ENCODE results near the gene MARCHF6. TPM values are rescaled to one million over a fixed set of nuclear protein-coding genes. Genes with fewer than 3 reads are reported as not detected.

MARCHF6 gene
- polyA plus RNA-seq, 1 of the 3 experiments (the other 2 are of a cell fraction) = 52.4 TPM

DNA sequence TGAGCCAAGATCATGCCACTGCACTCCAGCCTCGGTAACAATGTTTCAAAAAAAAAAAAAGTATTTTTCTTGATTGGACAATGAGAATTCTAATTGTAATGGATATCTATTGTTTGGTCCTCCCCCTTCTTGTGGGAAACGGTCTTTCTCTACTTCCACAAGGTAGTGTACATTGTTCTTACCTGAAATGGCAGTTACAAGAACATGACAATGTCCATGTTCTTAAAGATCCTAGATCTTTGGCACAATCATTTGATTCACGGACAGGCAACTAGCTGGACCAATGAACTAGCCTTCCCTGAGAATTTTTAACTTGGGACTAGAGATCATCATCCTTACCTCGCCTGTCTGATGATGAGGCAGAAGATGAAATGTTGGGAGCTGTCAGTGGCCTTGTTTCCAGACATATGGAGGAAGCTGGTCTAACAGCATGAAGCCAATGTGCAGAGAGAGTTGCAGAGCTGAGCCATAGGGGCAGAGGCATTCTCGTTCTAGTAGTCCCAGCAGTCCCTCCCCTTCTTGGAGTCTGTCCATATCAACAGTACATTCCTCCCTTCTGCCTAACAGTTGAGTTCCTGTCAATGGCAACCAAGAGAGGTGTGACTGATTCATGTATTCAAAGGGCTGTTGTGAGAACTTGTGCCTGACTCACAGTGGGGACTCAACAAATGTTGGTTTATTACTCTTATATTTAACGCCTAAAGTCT, 2.1 kb upstream of the MARCHF6 start:
- Histone ChIP-seq H3K9me2 (no peaks in the 10 kb centered on the region), H3K9me3 (no peaks in the 10 kb centered on the region), H3K4me3 (ENCODE audit: low read depth in 2 of 2, low read length in 1 of 2) (no peak overlapping the region), H4K20me1 (ENCODE audit: insufficient read depth) (peaks cover 18% of the 10 kb centered on the region), H2AFZ (ENCODE audit: low read depth) (no peak overlapping the region), H3K9ac (no peak overlapping the region), H3K27ac (ENCODE audit: low read depth in 2 of 2, low read length in 1 of 2) (no peak overlapping the region; a peak in 1 of 4 replicates), H3K4me2 (no peak overlapping the region), H3K36me3 (replicated peaks in 1 of 2; ENCODE audit: control insufficient read depth in 1 of 2, insufficient read depth in 2 of 2, low read length in 1 of 2) (no peaks in the 10 kb centered on the region), H3K4me1 (ENCODE audit: control insufficient read depth in 1 of 2, insufficient read depth in 2 of 2, low read depth in 1 of 2, low read length in 1 of 2) (peaks cover 0 to 15% of the 10 kb centered on the region in 2 experiments; a peak in 2 of 4 replicates), H3F3A (replicated peaks; ENCODE audit: insufficient read depth) (peaks cover 9% of the 10 kb centered on the region), H3K27me3 (ENCODE audit: insufficient read depth) (no peaks in the 10 kb centered on the region), H3K79me2 (ENCODE audit: insufficient read depth) (peaks cover 42% of the 10 kb centered on the region)
- ChIA-PET POLR2A (interaction anchor here (0.5 kb wide), 1 partner anchor 241 kb away, joined by 3 read pairs; no protein-coding TSS in a partner anchor), CTCF (interaction anchor here (1.3 to 1.4 kb wide), 2 partner anchors 9 to 67 kb away, joined by 5 read pairs; no protein-coding TSS in a partner anchor)
- DNase-seq = no peak
- TF ChIP-seq GATA2 (CRISPR knock-in tag; IDR thresholded peaks at IDR 0.05) = no peak
- no peak for TF ChIP-seq TCF12 (IDR thresholded peaks at IDR 0.05)
- no peak for TF ChIP-seq FOXM1 (IDR thresholded peaks at IDR 0.05; ENCODE audit: low read depth)
- 89% methylated on average over 6 of the region's 6 CpGs for WGBS (ENCODE audit: low lambda C conversion rate)

GRCh38 chr5:10351919-10352318, 1.6 kb upstream of the MARCHF6 start:
- Histone ChIP-seq H4K20me1 (ENCODE audit: insufficient read depth) (peaks cover 24% of the 10 kb centered on the region), H3K27me3 (ENCODE audit: insufficient read depth) (no peaks in the 10 kb centered on the region), H3K4me3 (ENCODE audit: low read depth in 2 of 2, low read length in 1 of 2) (no peak overlapping the region), H3K4me2 (no peak overlapping the region), H3K36me3 (replicated peaks in 1 of 2; ENCODE audit: control insufficient read depth in 1 of 2, insufficient read depth in 2 of 2, low read length in 1 of 2) (no peaks in the 10 kb centered on the region), H3K27ac (ENCODE audit: low read depth in 2 of 2, low read length in 1 of 2) (no peak overlapping the region; a peak in 1 of 4 replicates), H3K9ac (no peak overlapping the region), H3F3A (replicated peaks; ENCODE audit: insufficient read depth) (peaks cover 12% of the 10 kb centered on the region), H3K79me2 (ENCODE audit: insufficient read depth) (peaks cover 48% of the 10 kb centered on the region), H3K9me3 (no peaks in the 10 kb centered on the region), H2AFZ (ENCODE audit: low read depth) (no peak overlapping the region), H3K9me2 (no peaks in the 10 kb centered on the region), H3K4me1 (ENCODE audit: control insufficient read depth in 1 of 2, insufficient read depth in 2 of 2, low read depth in 1 of 2, low read length in 1 of 2) (peaks cover 0 to 16% of the 10 kb centered on the region in 2 experiments; a peak in 2 of 4 replicates)
- no peak for TF ChIP-seq FOXJ3 (CRISPR knock-in tag; IDR thresholded peaks at IDR 0.05)
- no peak for TF ChIP-seq RAD21 (IDR thresholded peaks at IDR 0.05; ENCODE audit: low read length)
- TF ChIP-seq NFIC (IDR thresholded peaks at IDR 0.05; ENCODE audit: borderline replicate concordance) = no peak
- no peak for TF ChIP-seq EZH2phosphoT487 (IDR thresholded peaks at IDR 0.05; ENCODE audit: borderline replicate concordance, low read depth)
- no peak for TF ChIP-seq TAF1 (IDR thresholded peaks at IDR 0.05; ENCODE audit: borderline replicate concordance, low read depth, low read length)
- no peak for TF ChIP-seq NRF1 (IDR thresholded peaks at IDR 0.05; ENCODE audit: low read depth, low read length)
- TF ChIP-seq SMC3 (IDR thresholded peaks at IDR 0.05; ENCODE audit: low read depth, low read length) = no peak
- TF ChIP-seq USF2 (IDR thresholded peaks at IDR 0.05; ENCODE audit: borderline replicate concordance, low read depth, low read length) = no peak
- TF ChIP-seq CHD2 (IDR thresholded peaks at IDR 0.05; ENCODE audit: low read length, partially characterized antibody) = no peak
- no peak for TF ChIP-seq MXI1 (IDR thresholded peaks at IDR 0.05; ENCODE audit: low read depth, low read length)
- TF ChIP-seq SIN3A (IDR thresholded peaks at IDR 0.05; ENCODE audit: borderline replicate concordance, low read depth, low read length) = no peak
- TF ChIP-seq REST (IDR thresholded peaks at IDR 0.05; ENCODE audit: low read depth, low read length) = no peak
- POLR2A ChIA-PET = no interaction called here
- DNase-seq = no peak
- WGBS (ENCODE audit: low lambda C conversion rate) = 98% methylated on average over 8 of the region's 8 CpGs
- CTCF ChIA-PET = interaction anchor here (1.3 to 1.4 kb wide), 2 partner anchors 10 to 68 kb away, joined by 5 read pairs; no protein-coding TSS in a partner anchor

Data from SK-N-SH (cell line).